SK-N-SH (cell line): Measurements from ENCODE around the gene RBM15B. TPM values are rescaled to one million over a fixed set of nuclear protein-coding genes. Genes with fewer than 3 reads are reported as not detected.
"Not testable (repeated sequence)": the region's sequence is repeated elsewhere in the genome, so short reads cannot be mapped to it uniquely, and the experiment has no call there.

Experiments used
- CTCF ChIA-PET: fragments of 300-600, 350-600 bp; formaldehyde crosslinking; extraction: SDS; loops from one replicate; lab custom pipeline; 2021; lab: Yijun Ruan, JAX
- POLR2A ChIA-PET: fragments of 350-600 bp; sonication (Branson Sonifier 250); formaldehyde crosslinking; extraction: SDS; loops from one replicate; lab custom pipeline; 2020; ENCODE audit warnings: antibody characterized with exemption, inconsistent platforms; lab: Yijun Ruan, JAX
- DNase-seq: peaks from one replicate; pipeline ENCODE4 v3.0.0; 2012
- H2AFZ ChIP-seq: fragments of 200-600 bp; sonication (generic); 2 replicates; pipeline ENCODE4 v1.8.1; 2016; ENCODE audit warnings: antibody characterized with exemption, mild to moderate bottlenecking, low read depth
- H3F3A ChIP-seq: fragments of 200-600 bp; sonication (generic); replicated peaks from 2 replicates; pipeline ENCODE3; 2016; ENCODE audit warnings: antibody characterized with exemption, mild to moderate bottlenecking; ENCODE audit not compliant: insufficient read depth
- H3K27ac ChIP-seq, 2 experiments: fragments of 200-500 bp in 1 of 2; fragments of 200-600 bp in 1 of 2; sonication (Bioruptor generic) in 1 of 2; sonication (generic), shearing (Covaris generic) in 1 of 2; 2 replicates each; pipeline versions ENCODE4 v1.5.1 to v1.6.1; 2014 to 2016; ENCODE audit warnings: low read depth in 2 of 2, inconsistent platforms in 1 of 2, low read length in 1 of 2, mild to moderate bottlenecking in 1 of 2, mixed read lengths in 1 of 2
- H3K27me3 ChIP-seq: fragments of 200-600 bp; sonication (generic), shearing (Covaris generic); 2 replicates; pipeline ENCODE4 v1.6.1; 2016; ENCODE audit warnings: mixed run types; ENCODE audit not compliant: insufficient read depth
- H3K36me3 ChIP-seq, 2 experiments: fragments of 200-500 bp in 1 of 2; fragments of 200-600 bp in 1 of 2; sonication (Bioruptor generic) in 1 of 2; sonication (generic) in 1 of 2; replicated peaks in 1 of 2; 2 replicates each; pipeline versions ENCODE3 to v1.5.1; 2014 to 2016; ENCODE audit warnings: low read length in 1 of 2, mild to moderate bottlenecking in 1 of 2; ENCODE audit not compliant: insufficient read depth in 2 of 2, control insufficient read depth in 1 of 2
- H3K4me1 ChIP-seq, 2 experiments: fragments of 200-500 bp in 1 of 2; fragments of 200-600 bp in 1 of 2; sonication (Bioruptor generic) in 1 of 2; sonication (generic), shearing (Covaris generic) in 1 of 2; 2 replicates each; pipeline versions ENCODE4 v1.5.1 to v1.6.1; 2014 to 2016; ENCODE audit warnings: low read depth in 1 of 2, low read length in 1 of 2, mixed run types in 1 of 2; ENCODE audit not compliant: insufficient read depth in 2 of 2, control insufficient read depth in 1 of 2
- H3K4me2 ChIP-seq: fragments of 200-600 bp; sonication (generic), shearing (Covaris generic); 2 replicates; pipeline ENCODE4 v1.6.1; 2017; ENCODE audit warnings: mixed run types
- H3K4me3 ChIP-seq, 2 experiments: fragments of 200-500 bp in 1 of 2; fragments of 200-600 bp in 1 of 2; sonication (Bioruptor generic) in 1 of 2; sonication (generic), shearing (Covaris generic) in 1 of 2; 2 replicates each; pipeline versions ENCODE4 v1.5.1 to v1.8.1; 2014 to 2016; ENCODE audit warnings: low read depth in 2 of 2, inconsistent platforms in 1 of 2, low read length in 1 of 2, mild to moderate bottlenecking in 1 of 2, mixed read lengths in 1 of 2, moderate library complexity in 1 of 2
- H3K79me2 ChIP-seq: fragments of 200-600 bp; sonication (generic); 2 replicates; pipeline ENCODE4 v1.8.1; 2017; ENCODE audit warnings: mild to moderate bottlenecking; ENCODE audit not compliant: insufficient read depth
- H3K9ac ChIP-seq: fragments of 200-600 bp; sonication (generic); 2 replicates; pipeline ENCODE4 v1.6.1; 2017; ENCODE audit warnings: mixed run types
- H3K9me2 ChIP-seq: fragments of 200-600 bp; sonication (generic); 2 replicates; pipeline ENCODE4 v1.6.1; 2017; ENCODE audit warnings: mixed run types
- H3K9me3 ChIP-seq: fragments of 200-600 bp; sonication (generic); 2 replicates; pipeline ENCODE4 v1.6.1; 2017; ENCODE audit warnings: mixed run types, mild to moderate bottlenecking, moderate library complexity
- H4K20me1 ChIP-seq: fragments of 200-600 bp; sonication (generic); 2 replicates; pipeline ENCODE4 v1.6.1; 2017; ENCODE audit warnings: mild to moderate bottlenecking, mixed run types; ENCODE audit not compliant: insufficient read depth
- EP300 ChIP-seq, 2 experiments: IDR thresholded peaks; 2 replicates each; pipeline versions ENCODE4 v1.4.0 to v1.6.1; 2012; ENCODE audit warnings: borderline replicate concordance in 1 of 2, low read depth in 1 of 2, low read length in 1 of 2
- EZH2phosphoT487 ChIP-seq: fragments of 200-600 bp; sonication (generic); IDR thresholded peaks from 2 replicates; pipeline ENCODE4 v1.6.1; 2017; ENCODE audit warnings: low read depth, mixed run types, mild to moderate bottlenecking, antibody characterized with exemption, moderate library complexity, borderline replicate concordance
- NRF1 ChIP-seq: IDR thresholded peaks from 2 replicates; pipeline ENCODE4 v1.6.1; 2012; ENCODE audit warnings: low read depth, mild to moderate bottlenecking, low read length
- POLR2AphosphoS5 ChIP-seq: IDR thresholded peaks from 2 replicates; pipeline ENCODE4 v1.6.1; 2012; ENCODE audit warnings: low read depth, low read length
- TCF12 ChIP-seq: IDR thresholded peaks from 2 replicates; pipeline ENCODE4 v1.4.0; 2012
- ZBTB33 ChIP-seq: IDR thresholded peaks from 2 replicates; pipeline ENCODE4 v1.4.0; 2012; ENCODE audit warnings: low read depth, borderline replicate concordance
- WGBS: methylation state at CpG from one replicate; pipeline ENCODE4 v1.1.6; 2017; ENCODE audit warnings: low lambda C conversion rate; 5-methylcytosine and 5-hydroxymethylcytosine counted together
- polyA plus RNA-seq, 3 experiments: library from polyadenylated mRNA; depleted of rRNA; stranded (reverse); fragments of >200 nt; gene quantifications; 2 replicates each; pipeline ENCODE4 v1.2.3, GENCODE V29; 2012
- TF ChIP-seq, protein P1 (sequence below): IDR thresholded peaks from 2 replicates; pipeline ENCODE4 v1.4.0; 2012; ENCODE audit warnings: low read depth

RBM15B gene
- polyA plus RNA-seq, 1 of the 3 experiments (the other 2 are of a cell fraction): 17.0 TPM

DNA sequence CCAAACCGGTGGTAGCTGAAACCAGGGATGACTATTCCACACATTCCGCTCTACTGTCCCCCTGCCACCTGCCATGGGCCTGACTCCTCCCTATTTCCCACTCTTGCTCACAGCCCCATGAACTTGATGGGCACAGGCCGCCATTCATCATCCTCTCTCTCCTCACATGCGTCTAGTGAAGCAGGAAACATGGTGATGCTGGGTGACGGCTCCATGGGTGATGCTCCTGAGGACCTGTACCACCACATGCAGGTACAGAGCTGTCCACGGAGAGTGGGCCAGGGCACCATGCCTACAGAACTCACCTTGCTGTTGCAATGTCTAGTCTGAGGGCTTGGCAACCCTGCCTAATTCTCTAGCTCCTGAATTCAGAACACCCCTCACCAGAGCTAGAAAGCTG lies 29.3 kb upstream of the RBM15B start:
- ChIA-PET CTCF (interaction anchor here (0.9 to 2.0 kb wide), 3 partner anchors 10 to 746 kb away, joined by 3 to 16 read pairs (median 3); no protein-coding TSS in a partner anchor), POLR2A (no interaction called here)
- no peaks in the 10 kb centered on the region for H3K4me1 ChIP-seq
- 42% methylated on average over 6 of the region's 6 CpGs for WGBS
- DNase-seq: no peak
- no peaks in the 10 kb centered on the region; the same call in 1 of the 2 replicates for H3K27me3 ChIP-seq
- H2AFZ ChIP-seq: no peak overlapping the region
- H3K27ac ChIP-seq: no peak overlapping the region
- H3F3A ChIP-seq: no peaks in the 10 kb centered on the region
- H3K79me2 ChIP-seq: no peaks in the 10 kb centered on the region
- H3K4me2 ChIP-seq: no peak overlapping the region
- H3K9ac ChIP-seq: no peak overlapping the region
- no peaks in the 10 kb centered on the region for H3K9me3 ChIP-seq
- H3K4me3 ChIP-seq: no peak overlapping the region
- no peaks in the 10 kb centered on the region for H4K20me1 ChIP-seq
- H3K9me2 ChIP-seq: no peaks in the 10 kb centered on the region
- no peak for TF ChIP-seq NRF1
- TF ChIP-seq TCF12: no peak
- TF ChIP-seq POLR2AphosphoS5: no peak
- no peak for TF ChIP-seq EP300 (IDR thresholded peaks at IDR 0.05; ENCODE audit: borderline replicate concordance in 1 of 2, low read depth in 1 of 2, low read length in 1 of 2)
- TF ChIP-seq, protein P1, sequence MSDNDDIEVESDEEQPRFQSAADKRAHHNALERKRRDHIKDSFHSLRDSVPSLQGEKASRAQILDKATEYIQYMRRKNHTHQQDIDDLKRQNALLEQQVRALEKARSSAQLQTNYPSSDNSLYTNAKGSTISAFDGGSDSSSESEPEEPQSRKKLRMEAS: no peak
- no peaks in the 10 kb centered on the region for H3K36me3 ChIP-seq

GRCh38 chr3:51362476-51362875 lies 28.6 kb upstream of the RBM15B start:
- H3K9ac ChIP-seq: no peak overlapping the region
- H3K36me3 ChIP-seq: no peaks in the 10 kb centered on the region
- TF ChIP-seq ZBTB33 (no peak), POLR2AphosphoS5 (no peak), EZH2phosphoT487 (no peak)
- H3K9me2 ChIP-seq: no peaks in the 10 kb centered on the region
- H3K79me2 ChIP-seq: no peaks in the 10 kb centered on the region
- no peaks in the 10 kb centered on the region for H3K4me1 ChIP-seq
- H3K27me3 ChIP-seq: no peaks in the 10 kb centered on the region; the same call in 1 of the 2 replicates
- ChIA-PET CTCF (interaction anchor here (0.9 to 2.0 kb wide), 3 partner anchors 9 to 746 kb away, joined by 3 to 16 read pairs (median 3); no protein-coding TSS in a partner anchor), POLR2A (no interaction called here)
- H3K9me3 ChIP-seq: no peaks in the 10 kb centered on the region
- H2AFZ ChIP-seq: no peak overlapping the region
- 47% methylated on average over 9 of the region's 9 CpGs for WGBS
- H3K4me3 ChIP-seq: no peak overlapping the region
- no peak for DNase-seq
- H3F3A ChIP-seq: no peaks in the 10 kb centered on the region
- H4K20me1 ChIP-seq: no peaks in the 10 kb centered on the region
- H3K4me2 ChIP-seq: no peak overlapping the region
- no peak overlapping the region for H3K27ac ChIP-seq

- H4K20me1 ChIP-seq, H3K9me2 ChIP-seq, H3K27me3 ChIP-seq, H3K4me1 ChIP-seq, H3K4me3 ChIP-seq, POLR2A ChIA-PET, H3K9ac ChIP-seq, H3F3A ChIP-seq, H3K36me3 ChIP-seq, H3K79me2 ChIP-seq, H3K4me2 ChIP-seq, H2AFZ ChIP-seq, H3K9me3 ChIP-seq, DNase-seq, H3K27ac ChIP-seq: not testable (repeated sequence)
- CTCF ChIA-PET: interaction anchor here (1.0 to 5.4 kb wide), 4 partner anchors 10 to 756 kb away, joined by 3 to 83 read pairs (median 4); partner anchors contain the start of gene MAPKAPK3
- WGBS: 27% methylated on average over 3 of the region's 8 CpGs
These were observed 22.8 kb upstream of the RBM15B start for GRCh38 chr3:51368276-51368675.
